ENCODE data around the gene DENND1A. TPM values are rescaled to one million over a fixed set of nuclear protein-coding genes. Genes with fewer than 3 reads are reported as not detected.

The DENND1A gene
- total RNA-seq, 1 experiment from 2014 or later, result 13.0 TPM

DNA sequence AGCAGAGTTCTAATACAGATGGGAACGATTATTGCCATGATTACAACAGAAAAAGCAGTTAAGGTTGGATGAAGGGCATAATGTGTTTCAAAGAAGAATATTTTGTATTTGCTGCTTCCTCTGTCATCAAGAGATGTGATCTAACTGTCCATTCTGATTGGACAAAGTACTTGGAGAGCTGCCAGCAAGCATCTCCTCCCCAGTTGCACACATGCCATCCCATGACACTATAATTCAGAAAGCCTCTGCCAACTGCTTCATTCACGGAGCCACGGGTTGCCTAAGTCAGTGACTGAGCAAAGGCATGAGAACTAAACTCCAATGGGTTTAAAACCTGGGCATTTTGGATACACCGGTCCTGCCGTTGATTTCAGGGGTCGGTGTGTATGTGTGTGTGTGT is 320.1 kb downstream of the DENND1A start:
- intact Hi-C loops (cut with micrococcal nuclease; ENCODE audit: unreplicated experiment), result no loop called here
- H3K36me3 Mint-ChIP-seq (ENCODE audit: insufficient read depth, unreplicated experiment), result no peaks in the 10 kb centered on the region
- H3K27me3 Mint-ChIP-seq (ENCODE audit: unreplicated experiment), result no peaks in the 10 kb centered on the region
- H3K4me3 Mint-ChIP-seq (ENCODE audit: low read depth, unreplicated experiment), result no peak overlapping the region
- TF ChIP-seq, protein P1, sequence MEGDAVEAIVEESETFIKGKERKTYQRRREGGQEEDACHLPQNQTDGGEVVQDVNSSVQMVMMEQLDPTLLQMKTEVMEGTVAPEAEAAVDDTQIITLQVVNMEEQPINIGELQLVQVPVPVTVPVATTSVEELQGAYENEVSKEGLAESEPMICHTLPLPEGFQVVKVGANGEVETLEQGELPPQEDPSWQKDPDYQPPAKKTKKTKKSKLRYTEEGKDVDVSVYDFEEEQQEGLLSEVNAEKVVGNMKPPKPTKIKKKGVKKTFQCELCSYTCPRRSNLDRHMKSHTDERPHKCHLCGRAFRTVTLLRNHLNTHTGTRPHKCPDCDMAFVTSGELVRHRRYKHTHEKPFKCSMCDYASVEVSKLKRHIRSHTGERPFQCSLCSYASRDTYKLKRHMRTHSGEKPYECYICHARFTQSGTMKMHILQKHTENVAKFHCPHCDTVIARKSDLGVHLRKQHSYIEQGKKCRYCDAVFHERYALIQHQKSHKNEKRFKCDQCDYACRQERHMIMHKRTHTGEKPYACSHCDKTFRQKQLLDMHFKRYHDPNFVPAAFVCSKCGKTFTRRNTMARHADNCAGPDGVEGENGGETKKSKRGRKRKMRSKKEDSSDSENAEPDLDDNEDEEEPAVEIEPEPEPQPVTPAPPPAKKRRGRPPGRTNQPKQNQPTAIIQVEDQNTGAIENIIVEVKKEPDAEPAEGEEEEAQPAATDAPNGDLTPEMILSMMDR (IDR thresholded peaks at IDR 0.05; ENCODE audit: unreplicated experiment), result no peak
- no peaks in the 10 kb centered on the region for H3K9me3 Mint-ChIP-seq (ENCODE audit: low read depth, unreplicated experiment)
- H3K4me1 Mint-ChIP-seq (ENCODE audit: low read depth, unreplicated experiment), result no peaks in the 10 kb centered on the region
- no peak overlapping the region for H3K27ac Mint-ChIP-seq (ENCODE audit: unreplicated experiment)
- CTCF ChIA-PET, result no interaction called here
- BruUV-seq (replicated peaks), result no TSS peak
- DNase-seq, result no peak

DNA sequence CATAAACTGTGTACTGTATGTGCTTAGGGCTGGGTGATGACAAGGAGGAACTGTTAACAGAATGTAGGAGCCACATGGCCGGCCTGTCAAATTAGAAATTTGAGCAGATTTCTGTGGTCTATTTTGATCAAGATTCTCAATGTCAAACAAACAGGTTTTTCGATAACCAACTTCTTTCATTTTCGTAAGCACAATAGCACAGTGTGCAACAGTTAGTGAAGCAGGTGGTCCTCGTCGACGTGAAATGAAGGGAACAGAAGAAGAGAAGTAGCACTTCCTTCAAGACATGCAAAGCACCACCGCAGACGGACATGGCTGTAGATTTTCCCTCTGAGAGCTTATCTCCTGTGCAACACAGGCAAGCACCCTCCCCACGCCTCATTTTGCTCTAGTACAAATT is 321.8 kb downstream of the DENND1A start:
- CTCF ChIA-PET, result interaction anchor here (0.6 kb wide), 1 partner anchor 31 kb away, joined by 4 read pairs; no protein-coding TSS in a partner anchor
- TF ChIP-seq, protein P1 (IDR thresholded peaks at IDR 0.05; ENCODE audit: unreplicated experiment), result no peak
- intact Hi-C loops (cut with micrococcal nuclease; ENCODE audit: unreplicated experiment), result no loop called here
- H3K36me3 Mint-ChIP-seq (ENCODE audit: insufficient read depth, unreplicated experiment), result no peaks in the 10 kb centered on the region
- H3K4me1 Mint-ChIP-seq (ENCODE audit: low read depth, unreplicated experiment), result no peaks in the 10 kb centered on the region
- no TSS peak for BruUV-seq (replicated peaks)
- H3K9me3 Mint-ChIP-seq (ENCODE audit: low read depth, unreplicated experiment), result no peaks in the 10 kb centered on the region
- DNase-seq, result no peak
- no peak overlapping the region for H3K4me3 Mint-ChIP-seq (ENCODE audit: low read depth, unreplicated experiment)
- no peak overlapping the region for H3K27ac Mint-ChIP-seq (ENCODE audit: unreplicated experiment)
- H3K27me3 Mint-ChIP-seq (ENCODE audit: unreplicated experiment), result no peaks in the 10 kb centered on the region

DNA sequence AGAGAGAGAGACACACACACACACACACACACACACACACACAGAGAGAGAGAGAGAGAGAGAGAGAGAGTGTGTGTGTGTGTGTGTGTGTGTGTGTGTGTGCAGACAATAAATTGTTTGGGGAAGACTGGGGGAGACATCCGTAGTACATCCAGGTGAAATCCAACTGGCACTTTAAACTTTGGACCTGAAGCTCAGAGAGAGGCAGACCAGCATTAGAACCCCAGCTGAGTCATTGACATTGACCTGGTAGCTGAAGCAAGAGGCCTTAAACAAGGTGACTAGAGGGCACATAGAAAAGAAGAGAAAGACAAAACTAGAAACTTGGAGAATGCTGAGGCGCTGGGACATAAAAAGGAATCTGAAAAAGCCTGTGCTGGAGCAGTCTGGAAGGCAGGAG is 322.4 kb downstream of the DENND1A start:
- no peaks in the 10 kb centered on the region for H3K36me3 Mint-ChIP-seq (ENCODE audit: insufficient read depth, unreplicated experiment)
- H3K4me1 Mint-ChIP-seq (ENCODE audit: low read depth, unreplicated experiment), result no peaks in the 10 kb centered on the region
- H3K27me3 Mint-ChIP-seq (ENCODE audit: unreplicated experiment), result no peaks in the 10 kb centered on the region
- no peaks in the 10 kb centered on the region for H3K9me3 Mint-ChIP-seq (ENCODE audit: low read depth, unreplicated experiment)
- TF ChIP-seq, protein P1 (IDR thresholded peaks at IDR 0.05; ENCODE audit: unreplicated experiment), result no peak
- DNase-seq, result no peak
- BruUV-seq (replicated peaks), result no TSS peak
- H3K4me3 Mint-ChIP-seq (ENCODE audit: low read depth, unreplicated experiment), result no peak overlapping the region
- H3K27ac Mint-ChIP-seq (ENCODE audit: unreplicated experiment), result no peak overlapping the region
- intact Hi-C loops (cut with micrococcal nuclease; ENCODE audit: unreplicated experiment), result no loop called here
- CTCF ChIA-PET, result interaction anchor here (0.7 kb wide), 1 partner anchor 564 kb away, joined by 8 read pairs; no protein-coding TSS in a partner anchor

DNA sequence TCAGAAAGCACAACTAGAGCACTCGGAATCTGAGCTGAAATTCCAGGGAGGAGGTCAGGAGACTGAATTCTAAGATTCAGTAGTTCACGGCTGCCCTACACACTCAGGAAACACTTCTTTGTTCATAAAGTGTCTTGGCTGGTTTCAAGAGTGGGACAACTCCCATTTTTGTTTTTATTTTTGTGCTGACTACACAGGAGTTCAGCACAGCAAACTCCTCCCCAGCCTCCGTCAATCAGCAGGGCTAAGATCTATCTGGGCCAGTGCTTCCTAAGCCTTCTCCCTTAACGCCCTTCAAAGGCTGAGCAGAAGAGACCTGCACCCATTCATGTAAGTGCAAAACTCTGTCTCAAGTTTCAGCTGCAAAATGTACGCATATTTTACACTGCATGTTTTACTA is 323.8 kb downstream of the DENND1A start:
- Mint-ChIP-seq H3K27ac (ENCODE audit: unreplicated experiment) (no peak overlapping the region), H3K27me3 (ENCODE audit: unreplicated experiment) (no peaks in the 10 kb centered on the region), H3K4me3 (ENCODE audit: low read depth, unreplicated experiment) (no peak overlapping the region), H3K36me3 (ENCODE audit: insufficient read depth, unreplicated experiment) (no peaks in the 10 kb centered on the region), H3K9me3 (ENCODE audit: low read depth, unreplicated experiment) (no peaks in the 10 kb centered on the region), H3K4me1 (ENCODE audit: low read depth, unreplicated experiment) (no peaks in the 10 kb centered on the region)
- CTCF ChIA-PET, result no interaction called here
- DNase-seq, result no peak
- no TSS peak for BruUV-seq (replicated peaks)
- TF ChIP-seq, protein P1 (IDR thresholded peaks at IDR 0.05; ENCODE audit: unreplicated experiment), result no peak
- intact Hi-C loops (cut with micrococcal nuclease; ENCODE audit: unreplicated experiment), result no loop called here

Data from Calu3 (cell line).